Measurements from ENCODE around the gene SAMSN1. TPM values are rescaled to one million over a fixed set of nuclear protein-coding genes. Genes with fewer than 3 reads are reported as not detected.

Gene SAMSN1
- total and polyA plus RNA-seq, 9 of the 15 experiments (the other 6 are each of a cell fraction or from before 2014, with no cell fraction given), result 101 to 223 (median 159) TPM

- no peak for ATAC-seq
- Histone ChIP-seq H2AFZ (ENCODE audit: low read depth, low read length) (no peak overlapping the region), H3K9ac (ENCODE audit: insufficient read depth in 1 of 2, low read depth in 2 of 2, low read length in 2 of 2) (no peak overlapping the region), H3K36me3 (ENCODE audit: control insufficient read depth, insufficient read depth, low read length) (peaks cover 69% of the 10 kb centered on the region), H3K79me2 (ENCODE audit: control insufficient read depth, insufficient read depth, low read length) (peaks cover 97% of the 10 kb centered on the region), H3K9me1 (ENCODE audit: control insufficient read depth, insufficient read depth, low read length) (no peaks in the 10 kb centered on the region), H3K27ac (ENCODE audit: extremely low read depth, low read depth, low read length) (no peak overlapping the region), H3K9me3 (replicated peaks; ENCODE audit: control insufficient read depth, insufficient read depth, low read depth, low read length) (peaks cover 5% of the 10 kb centered on the region), H4K20me1 (replicated peaks; ENCODE audit: control insufficient read depth, insufficient read depth, low read length) (peaks cover 12% of the 10 kb centered on the region; the same call in 1 of the 2 replicates), H3K27me3 (ENCODE audit: control insufficient read depth in 2 of 2, insufficient read depth in 2 of 2, low read length in 2 of 2) (no peaks in the 10 kb centered on the region), H3K4me2 (ENCODE audit: insufficient read depth, low read length) (peak overlapping the region; percentile 37), H3K4me1 (replicated peaks in 1 of 2; ENCODE audit: control insufficient read depth in 2 of 2, insufficient read depth in 2 of 2, low read length in 2 of 2) (peaks cover 3 to 23% of the 10 kb centered on the region in 2 experiments; a peak in 3 of 5 replicates), H3K4me3 (no peak overlapping the region)
- DNase-seq (ENCODE audit: extremely low read depth in 1 of 4, low spot score in 3 of 4), result no peak
- BruUV-seq (replicated peaks), result no TSS peak
- POLR2A ChIA-PET, result interaction anchor here (2.1 kb wide), 1 partner anchor 11 kb away, joined by 5 read pairs; no protein-coding TSS in a partner anchor
- CTCF ChIA-PET (ENCODE audit: low intra/inter-chr PET ratio), result no interaction called here
- TF ChIP-seq ZNF764 (CRISPR knock-in tag; IDR thresholded peaks at IDR 0.05; ENCODE audit: low read depth) (no peak), MEIS2 (IDR thresholded peaks at IDR 0.05; ENCODE audit: partially characterized antibody) (peak; percentile 28), PBX2 (CRISPR knock-in tag; IDR thresholded peaks at IDR 0.05; ENCODE audit: low read depth) (no peak), PBX2 (tag; conservative IDR thresholded peaks at IDR 0.05; ENCODE audit: low read depth) (peak; percentile 59)
- no peak for FAIRE-seq
- in situ Hi-C loops (cut with MboI), result no loop called here
- intact Hi-C loops (cut with micrococcal nuclease), result no loop called here
These were observed 7.6 kb downstream of the SAMSN1 start for GRCh38 chr21:14538483-14538882.

Measured in K562 (cell line).